HG02970 (cell line): Measurements from ENCODE around the gene ZFHX3.

Experiments used
- ATAC-seq: cut with Tn5 transposase; IDR thresholded peaks from one replicate; pipeline ENCODE4 v1.9.1; 2021; ENCODE audit warnings: mild to moderate bottlenecking, moderate library complexity, moderate number of reproducible peaks; ENCODE audit not compliant: unreplicated experiment, low FRiP score

Gene ZFHX3

DNA sequence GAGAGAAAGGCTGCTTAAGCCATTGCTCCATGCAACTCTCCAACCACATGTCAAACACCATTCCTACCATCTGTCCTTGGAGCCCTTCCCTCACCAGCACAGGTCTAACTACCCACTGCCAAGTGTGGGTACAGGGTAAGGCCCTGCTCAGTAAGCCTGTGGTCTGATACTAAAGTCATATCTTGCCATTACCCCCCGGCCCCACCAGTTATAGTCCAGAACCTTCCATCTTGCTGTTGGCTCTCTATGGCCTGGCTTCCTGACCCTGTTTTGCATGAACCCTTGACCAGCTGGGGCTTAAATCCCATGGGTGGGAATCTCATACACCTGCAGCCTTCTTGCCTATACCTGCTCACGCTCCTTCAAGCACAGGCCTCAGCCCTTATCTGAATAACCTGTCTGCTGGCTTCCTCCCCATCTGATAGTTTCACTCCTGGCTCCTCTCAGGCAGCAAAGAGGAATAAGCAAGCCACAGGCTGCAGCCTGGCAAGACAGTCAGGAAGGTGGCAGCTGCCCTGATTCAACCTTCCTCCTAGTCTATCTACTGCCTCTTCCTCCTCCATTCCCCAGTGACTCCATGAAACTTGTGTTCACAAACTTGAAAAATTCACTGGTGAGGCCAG lies 64.1 kb downstream of the ZFHX3 start:
- ATAC-seq, result no peak

DNA sequence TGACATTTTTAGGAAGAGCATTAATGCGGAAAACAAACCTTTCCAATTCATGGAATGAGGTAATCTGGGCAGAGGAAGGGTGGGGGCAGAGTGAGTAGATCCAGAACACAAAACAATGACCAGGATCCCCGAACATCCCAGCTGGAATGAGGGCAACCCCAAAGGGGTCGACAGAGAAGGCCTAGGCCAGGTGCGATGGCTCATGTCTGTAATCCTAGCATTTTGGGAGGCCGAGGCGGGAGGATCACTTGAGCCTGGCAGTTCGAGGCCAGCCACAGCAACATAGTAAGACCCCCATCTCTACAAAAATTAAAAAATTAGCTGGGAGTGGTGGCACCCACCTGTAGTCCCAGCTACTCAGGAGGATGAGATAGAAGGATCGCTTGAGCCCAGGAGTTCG lies 64.7 kb downstream of the ZFHX3 start:
- no peak for ATAC-seq

- no peak for ATAC-seq
These were observed 68.0 kb downstream of the ZFHX3 start for GRCh38 chr16:72979974-72980373.

DNA sequence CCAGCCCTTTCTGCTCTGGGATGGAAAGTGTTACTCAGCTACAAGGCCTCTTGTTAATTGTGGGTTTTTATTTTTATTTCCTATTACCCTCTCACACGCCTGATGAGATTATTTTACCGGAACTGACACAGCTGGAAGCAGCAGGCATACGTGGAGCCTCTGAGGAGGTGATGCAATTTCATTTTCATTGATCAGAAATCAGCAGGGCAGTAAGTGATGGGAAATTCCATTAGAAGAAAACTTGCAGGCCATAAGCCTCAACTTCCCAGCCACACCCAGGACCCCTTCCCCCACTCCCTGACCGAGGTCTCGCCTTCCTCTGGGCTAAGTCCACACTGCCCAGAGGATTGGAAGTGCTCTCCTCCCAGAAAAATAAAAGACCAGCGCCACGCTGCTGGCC lies 69.7 kb downstream of the ZFHX3 start:
- ATAC-seq, result no peak

DNA sequence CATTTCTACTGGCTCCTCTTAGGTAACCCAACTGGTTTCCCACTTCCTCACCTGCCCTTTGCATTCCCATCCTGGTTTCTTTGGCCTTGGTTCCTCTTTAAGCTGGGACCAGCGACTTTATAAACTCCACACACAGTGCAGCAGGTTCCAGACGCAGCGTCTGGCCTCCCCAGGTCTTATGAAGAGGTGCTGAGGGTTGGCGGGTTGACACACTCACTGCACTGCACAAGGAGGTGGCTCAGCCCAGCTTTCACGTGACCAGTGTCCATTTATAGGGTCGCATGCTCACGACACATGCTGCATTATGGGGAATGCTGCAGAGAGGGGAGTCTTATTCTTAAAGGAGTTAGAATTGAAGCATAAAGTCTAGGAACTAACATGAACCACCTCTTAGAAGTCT lies 70.8 kb downstream of the ZFHX3 start:
- no peak for ATAC-seq

- ATAC-seq, result no peak
These were observed 71.4 kb downstream of the ZFHX3 start for GRCh38 chr16:72976438-72977064.

DNA sequence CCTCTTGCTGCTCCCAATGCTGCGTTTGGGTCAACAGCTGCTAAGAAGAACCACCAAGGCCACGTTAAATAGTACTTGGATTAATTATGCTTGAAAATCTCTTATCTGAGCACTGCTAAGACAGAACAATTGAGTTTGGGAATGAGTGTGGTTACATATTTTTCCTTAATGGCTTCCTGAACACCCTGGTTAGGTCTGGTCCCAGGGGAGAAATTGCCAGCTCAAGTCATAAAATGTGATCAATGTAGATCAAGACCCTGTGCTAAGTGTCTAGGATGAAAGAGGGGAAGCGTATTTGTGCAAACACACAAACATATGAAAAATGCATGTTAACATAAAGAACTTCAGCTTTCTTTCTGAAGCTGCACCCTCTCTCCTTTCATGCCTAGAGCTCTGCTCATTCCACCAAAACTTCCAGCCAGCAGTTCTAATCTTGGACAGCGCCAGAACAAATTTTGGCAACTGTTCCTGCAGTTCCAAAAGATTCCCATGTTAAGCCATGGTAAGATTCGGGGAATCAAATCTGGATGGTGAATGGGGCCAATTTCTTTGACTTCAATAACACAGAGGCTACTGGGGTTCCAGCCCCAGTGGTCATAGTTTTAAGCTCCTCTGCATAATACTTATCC lies 72.0 kb downstream of the ZFHX3 start:
- no peak for ATAC-seq

DNA sequence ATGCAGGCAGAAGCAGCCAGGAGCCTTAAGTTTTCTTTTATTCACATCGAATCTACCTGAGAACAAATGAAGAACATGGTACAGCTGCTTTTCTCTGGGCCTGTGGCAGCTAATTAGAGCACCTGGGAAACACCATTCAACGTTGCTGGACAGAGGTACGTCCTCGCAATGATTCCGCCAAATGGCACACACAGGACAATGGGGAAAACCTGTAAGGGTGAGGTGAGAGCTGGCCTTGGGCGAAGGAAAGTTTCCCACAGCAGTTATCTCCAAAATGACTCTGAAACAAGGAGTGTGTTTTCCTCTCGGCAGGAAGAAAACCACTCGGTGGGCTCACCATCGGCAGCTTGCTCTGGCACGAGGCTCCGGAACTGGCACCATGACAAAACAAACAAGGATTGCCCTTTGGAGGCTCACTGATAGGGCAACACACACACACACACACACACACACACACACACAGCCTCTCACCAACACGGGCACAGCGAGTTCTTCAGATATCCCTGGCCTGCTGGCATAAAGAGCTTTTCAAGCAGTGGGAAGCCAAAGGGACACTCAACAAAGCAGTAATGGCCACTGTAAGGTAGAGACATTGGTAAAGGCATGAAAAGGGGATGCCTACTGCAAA lies 73.7 kb downstream of the ZFHX3 start:
- ATAC-seq, result no peak

GRCh38 chr16:72972878-72973571 lies 74.9 kb downstream of the ZFHX3 start:
- ATAC-seq, result no peak

DNA sequence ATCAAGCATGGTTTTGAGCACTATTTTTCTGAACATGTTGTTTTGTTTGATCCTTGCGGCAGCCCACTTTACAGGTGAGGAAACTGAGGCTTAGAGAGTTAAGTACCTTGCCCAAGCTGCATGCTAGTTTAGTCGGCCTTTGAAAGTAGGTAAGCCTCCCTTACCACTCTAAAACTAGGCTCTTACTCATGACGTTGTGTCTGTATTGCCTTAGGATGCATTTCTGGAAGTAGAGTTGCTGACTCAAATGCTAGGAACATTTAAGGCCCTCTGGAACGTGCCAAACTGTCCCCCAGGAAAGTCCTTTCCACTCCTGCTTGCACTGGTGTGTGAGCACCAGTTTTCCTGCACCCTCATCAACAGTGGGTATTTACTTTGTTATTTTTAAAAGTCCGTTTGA lies 76.6 kb downstream of the ZFHX3 start:
- no peak for ATAC-seq

- ATAC-seq, result no peak
These were observed 77.3 kb downstream of the ZFHX3 start for GRCh38 chr16:72970656-72971055.

GRCh38 chr16:72969812-72970211 lies 78.1 kb downstream of the ZFHX3 start:
- no peak for ATAC-seq

- ATAC-seq, result no peak
These were observed 78.8 kb downstream of the ZFHX3 start for GRCh38 chr16:72969146-72969545.

DNA sequence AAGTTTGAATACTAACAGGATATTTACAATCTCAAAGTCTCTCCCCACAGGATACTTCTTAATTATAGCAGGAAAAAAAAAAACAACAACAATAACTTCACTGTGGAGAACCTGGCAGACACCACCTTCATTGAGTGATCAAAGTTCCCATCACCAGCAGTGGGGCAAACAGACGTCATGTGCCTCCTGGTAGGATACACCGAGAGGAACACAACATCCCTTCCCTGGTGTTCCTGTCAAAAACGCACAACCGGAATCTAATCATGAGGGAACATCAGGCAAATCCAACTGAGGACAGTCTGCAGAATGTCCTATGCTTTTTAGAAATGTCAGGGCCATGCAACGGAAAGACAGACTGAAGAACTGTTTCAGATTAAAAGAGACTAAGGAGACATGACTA lies 80.0 kb downstream of the ZFHX3 start:
- no peak for ATAC-seq

DNA sequence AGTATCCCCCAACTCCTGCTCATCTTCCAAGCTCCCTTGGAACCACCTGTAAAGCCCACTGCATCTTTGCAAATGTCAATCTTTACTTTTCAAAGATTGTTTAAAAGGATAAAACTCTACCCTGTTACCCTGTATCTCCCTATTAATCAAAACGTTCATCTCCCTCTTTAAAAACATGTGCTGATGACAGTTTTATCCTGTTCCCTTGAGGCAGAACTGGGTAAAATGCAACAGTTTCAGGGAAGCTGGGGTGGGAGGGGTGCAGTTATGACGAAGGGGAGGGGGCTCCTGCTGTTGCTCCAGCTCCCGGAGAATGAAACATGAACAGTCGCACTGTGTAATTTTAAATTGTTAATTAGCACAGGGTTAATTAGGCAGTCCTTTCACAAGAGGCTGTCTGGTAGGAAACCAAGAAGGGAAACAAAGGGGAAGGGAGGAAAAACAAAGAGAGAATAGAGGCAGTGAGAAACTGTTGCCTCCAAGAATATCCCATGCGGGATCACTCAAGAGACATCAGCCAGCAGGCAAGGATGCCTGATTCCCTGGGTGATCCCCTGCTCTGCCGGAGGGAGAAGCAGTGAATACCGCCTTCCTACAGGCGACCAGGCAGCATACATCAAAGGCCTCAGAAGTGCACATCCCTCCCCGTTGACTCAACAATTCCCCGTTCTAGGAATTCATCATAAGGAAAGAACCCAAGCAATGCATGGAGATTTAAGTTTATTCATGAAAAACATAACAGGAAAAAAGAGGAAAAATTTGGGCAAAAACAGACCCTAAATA lies 84.2 kb downstream of the ZFHX3 start:
- ATAC-seq, result no peak

GRCh38 chr16:72962347-72962746 lies 85.6 kb downstream of the ZFHX3 start:
- ATAC-seq, result no peak

- ATAC-seq, result no peak
These were observed 86.1 kb downstream of the ZFHX3 start for GRCh38 chr16:72961863-72962262.

DNA sequence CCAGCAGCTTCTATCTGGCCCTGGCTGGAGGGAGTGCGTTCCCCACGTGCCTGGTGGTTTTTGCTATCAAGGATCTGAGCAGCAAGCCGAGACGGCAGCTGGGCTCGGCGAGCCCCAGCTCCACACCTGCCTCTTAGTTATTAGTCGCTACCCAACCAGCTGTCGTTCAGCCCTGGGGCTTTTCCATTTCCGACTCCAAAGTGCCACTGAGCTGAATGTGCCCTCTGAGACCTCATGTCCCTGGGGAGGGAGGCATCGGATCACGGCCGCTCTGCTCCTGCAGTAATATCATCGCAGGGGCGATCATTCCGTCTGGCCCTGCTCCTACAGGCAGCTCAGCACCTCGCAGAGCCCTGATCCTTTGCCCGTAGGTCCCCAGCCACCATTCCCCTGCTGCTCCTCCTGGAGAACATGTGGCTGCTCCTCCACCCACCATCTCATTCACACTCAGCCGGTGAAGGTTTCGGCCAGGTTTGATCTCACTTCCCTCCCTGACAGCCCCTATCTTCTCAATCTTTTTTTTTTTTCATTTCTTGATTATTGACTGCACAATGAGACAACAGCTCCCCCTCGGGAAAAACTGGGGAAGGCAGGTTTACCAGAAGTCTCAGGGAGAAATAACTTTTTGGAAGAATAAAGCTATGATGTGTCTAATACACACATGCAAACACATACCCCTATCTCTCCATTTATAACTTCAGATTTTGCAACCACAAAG lies 86.7 kb downstream of the ZFHX3 start:
- ATAC-seq, result no peak

DNA sequence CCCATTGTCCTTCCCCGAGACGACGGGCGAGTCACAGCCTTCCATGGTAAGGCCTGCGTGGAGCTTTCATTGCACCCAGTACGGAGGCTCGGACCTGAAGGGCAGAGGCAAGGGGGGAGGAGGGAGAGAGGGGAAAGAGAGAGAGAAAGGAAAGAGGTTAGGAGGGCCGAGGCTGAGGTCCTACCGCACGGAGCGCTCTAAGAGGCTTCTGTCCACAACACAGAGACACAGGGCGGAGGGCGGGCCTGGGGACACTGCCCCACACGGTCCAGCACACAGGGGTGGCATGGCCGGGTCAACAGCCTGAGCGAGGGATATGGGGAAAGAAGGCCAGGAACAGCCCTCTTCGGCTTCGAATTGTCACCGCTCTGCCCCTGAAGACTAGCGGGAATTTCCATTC lies 87.8 kb downstream of the ZFHX3 start:
- no peak for ATAC-seq
